HG03108 (cell line): ENCODE results near the gene ARHGAP4.

Source experiments
- ATAC-seq: cut with Tn5 transposase; IDR thresholded peaks from one replicate; pipeline ENCODE4 v1.9.1; 2021; ENCODE audit warnings: moderate library complexity; ENCODE audit not compliant: unreplicated experiment

ARHGAP4 gene

GRCh38 chrX:153925739-153926551 is at the start of gene ARHGAP4:
Gene ARHGAP4 (minus strand): TSS chrX:153926264. CDS start chrX:153926202, 62 bp downstream.
- no peak for ATAC-seq

DNA sequence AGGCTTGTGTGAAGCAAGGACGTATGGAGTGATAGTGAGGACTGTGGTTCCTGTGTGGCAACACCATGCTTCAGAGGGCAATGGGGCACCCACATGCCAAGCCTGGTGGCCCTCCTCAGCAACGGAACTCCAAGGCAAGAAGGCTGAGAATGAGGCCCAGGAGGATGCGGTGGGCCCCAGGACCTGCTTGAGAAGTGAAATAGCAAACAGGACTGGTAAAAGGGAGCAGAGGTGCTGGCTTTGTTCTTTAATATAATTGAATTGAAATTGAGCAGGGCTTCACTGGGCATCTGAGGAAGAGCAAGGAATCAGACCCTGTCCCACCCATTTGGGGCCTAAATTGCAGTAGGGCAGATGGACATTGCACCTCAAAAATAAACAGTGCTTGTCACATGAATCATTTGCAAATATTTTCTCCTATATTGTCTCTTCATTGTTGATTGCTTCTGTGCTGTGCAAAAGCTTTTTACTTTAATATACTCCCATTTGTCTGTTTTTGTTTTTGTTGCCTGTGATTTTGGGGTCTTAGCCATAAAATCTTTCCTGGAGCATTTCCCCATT is 48.7 kb upstream of the ARHGAP4 start:
- ATAC-seq: no peak

DNA sequence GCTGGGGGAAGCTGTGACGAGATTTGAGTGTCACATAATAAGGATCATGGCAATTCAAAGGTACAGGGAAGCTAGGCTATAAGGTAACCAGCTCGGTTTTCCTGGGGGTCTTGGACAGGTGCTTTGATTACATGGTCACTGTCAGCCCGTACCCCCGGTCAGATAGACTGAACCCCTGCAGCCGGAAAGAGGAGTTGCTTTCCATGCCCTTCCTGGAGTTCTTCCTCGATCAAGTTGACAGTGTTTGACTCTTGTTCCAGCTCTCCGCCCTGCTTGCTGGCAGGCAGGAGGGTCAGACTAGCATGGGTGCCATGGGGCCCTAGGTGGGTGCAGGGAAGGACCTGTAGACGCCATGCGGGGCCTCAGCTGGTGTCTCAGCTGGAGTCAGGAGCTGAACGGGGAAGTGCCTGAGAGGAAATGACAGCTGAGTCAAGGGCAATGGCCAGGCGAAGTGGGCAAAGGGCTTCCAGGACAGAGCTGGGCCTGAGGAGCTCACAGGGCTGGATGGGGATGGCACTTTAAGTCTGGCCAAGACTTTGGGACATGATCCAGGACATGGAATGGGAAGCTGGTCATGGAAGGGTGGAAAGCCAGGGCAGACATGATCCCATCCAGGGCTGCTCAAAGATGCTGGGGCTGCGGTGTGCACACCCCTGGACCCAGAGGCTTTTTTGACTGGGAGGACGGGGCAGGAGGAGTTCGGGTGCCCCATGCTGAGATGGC is 48.1 kb upstream of the ARHGAP4 start:
- ATAC-seq: no peak

- no peak for ATAC-seq
Observed at GRCh38 chrX:153973127-153974002, 47.3 kb upstream of the ARHGAP4 start.

DNA sequence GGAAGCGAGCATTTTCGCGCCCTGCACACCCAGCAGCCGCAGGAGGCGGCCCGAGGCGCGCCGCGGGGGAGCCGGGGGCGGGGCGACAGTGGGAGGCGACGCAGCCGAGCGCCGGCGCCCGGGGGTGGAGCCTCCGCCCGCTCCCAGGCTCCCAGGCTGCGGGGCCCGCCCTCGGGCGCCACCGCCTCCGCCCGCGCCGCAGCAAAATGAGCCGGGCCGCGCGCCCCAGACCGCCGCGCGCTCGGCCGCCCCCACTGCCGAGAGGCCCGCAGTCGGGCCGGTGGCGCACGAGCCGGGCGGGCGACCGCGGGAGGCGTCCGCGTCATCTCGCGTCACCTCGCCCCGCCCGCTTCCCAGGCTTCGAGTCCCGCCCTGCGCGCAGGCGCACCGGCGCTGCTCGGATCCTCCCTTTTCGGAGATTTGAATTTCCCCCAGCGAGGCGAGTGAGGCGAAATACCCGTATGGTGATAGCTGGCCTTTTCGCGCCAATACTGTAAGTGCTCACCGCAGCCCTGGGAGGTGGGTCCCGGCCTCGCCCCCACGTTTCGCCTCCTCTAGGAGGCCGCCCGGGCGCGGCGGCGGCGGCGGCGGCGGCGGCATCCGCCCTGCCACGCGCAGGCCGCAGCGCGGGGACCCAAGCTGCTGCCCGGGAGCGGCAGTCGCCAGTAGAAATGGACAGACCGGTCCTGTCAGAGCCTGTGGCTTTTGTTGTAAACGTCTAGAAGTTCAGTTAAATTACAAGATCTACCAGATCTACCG is 46.5 kb upstream of the ARHGAP4 start, which contains the start of gene TMEM187:
TSS of gene TMEM187 (plus strand) at position 387 of the 759 bp plus-strand sequence. CDS start 9,309 bp downstream, outside the sequence.
- peak; percentile 50 for ATAC-seq

DNA sequence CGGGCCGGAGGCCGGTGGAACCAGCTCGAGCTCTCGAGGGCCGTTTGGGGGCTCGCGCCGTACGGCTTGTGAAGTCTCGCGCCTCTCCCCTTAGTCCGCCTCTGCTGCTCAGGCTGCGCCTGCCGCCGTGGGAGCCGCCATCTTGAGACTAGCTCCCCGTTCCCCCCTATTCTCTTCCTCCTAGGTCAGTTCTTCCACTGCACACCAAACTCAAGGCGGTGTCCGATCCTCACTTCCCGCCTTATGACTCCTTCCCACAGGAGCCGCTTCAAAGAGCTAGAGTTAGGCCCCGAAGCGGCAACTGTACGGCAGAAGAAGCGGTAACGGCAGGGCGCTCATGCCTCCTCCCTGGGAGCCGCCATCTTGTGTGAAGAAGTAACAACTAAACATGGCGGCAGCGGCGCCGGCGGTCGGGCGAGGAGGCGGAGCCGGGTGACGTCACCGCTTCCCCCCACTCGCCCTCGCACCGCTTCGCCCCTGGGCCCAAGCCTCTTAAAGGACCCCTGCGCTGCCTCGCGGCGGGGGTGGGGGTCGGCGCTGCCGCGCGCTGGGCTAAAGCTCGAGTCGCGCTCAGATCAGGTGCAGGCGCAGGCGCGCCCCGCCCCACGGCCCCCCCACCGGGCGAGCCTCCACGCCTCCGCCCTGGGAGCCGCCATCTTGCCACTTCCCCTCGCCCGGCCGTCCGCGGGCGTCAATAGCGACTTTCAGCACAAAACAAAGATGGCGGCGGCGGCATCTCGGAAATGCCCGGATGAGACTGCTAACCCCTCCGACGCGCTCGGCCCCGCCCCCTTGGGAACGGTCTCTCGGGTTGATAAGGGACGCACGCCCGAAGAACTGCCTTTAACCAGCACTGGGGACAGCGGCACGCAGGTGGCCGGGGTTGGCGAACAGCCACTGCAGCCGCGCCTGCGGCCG is 45.6 kb upstream of the ARHGAP4 start, which contains the start of gene HCFC1:
TSS of gene HCFC1 (minus strand) at position 369 of the 918 bp plus-strand sequence. CDS start 978 bp downstream, outside the sequence.
- ATAC-seq: peak; percentile 34

DNA sequence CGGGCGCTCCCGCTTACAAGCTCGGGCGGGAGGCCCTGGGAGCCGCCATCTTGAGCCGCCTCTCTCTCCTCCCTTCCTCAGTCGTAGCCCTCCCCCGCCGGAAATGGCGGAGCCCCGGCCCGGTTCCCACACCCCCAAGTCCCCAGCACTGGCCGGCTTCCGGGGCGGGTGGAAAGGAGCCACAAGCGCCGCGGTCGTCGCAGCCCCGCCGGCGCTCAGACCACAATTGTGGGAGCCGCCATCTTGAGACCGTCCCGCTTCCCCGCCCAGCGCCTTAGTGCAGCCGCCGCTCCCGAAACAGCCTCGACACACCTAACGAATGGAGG is 45.0 kb upstream of the ARHGAP4 start:
- ATAC-seq: peak; percentile 32

- ATAC-seq: peak; percentile 3
Observed at GRCh38 chrX:153970357-153971123, 44.5 kb upstream of the ARHGAP4 start.

DNA sequence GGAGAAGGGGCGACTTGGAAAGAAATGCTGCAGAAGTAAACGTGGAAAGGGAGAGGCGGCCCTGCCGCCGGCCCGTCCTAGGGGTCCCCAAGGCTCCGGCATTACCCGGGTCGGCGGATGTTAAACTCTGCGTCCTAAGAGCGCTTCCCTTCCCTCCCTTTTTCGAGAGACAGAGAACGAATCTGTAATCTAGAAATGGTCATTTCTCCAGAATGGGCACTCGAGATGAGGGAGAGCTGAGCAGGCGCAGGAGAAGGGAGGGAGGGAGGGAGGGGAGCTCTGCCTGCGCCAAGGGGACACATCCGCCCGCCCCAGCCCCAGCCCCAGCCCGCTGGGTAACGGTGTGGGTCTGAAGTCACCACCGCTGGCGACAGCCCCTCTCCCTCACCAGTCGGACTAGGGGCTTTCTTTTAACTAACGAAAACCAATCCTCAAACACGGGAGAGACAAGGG is 43.9 kb upstream of the ARHGAP4 start:
- ATAC-seq: no peak

DNA sequence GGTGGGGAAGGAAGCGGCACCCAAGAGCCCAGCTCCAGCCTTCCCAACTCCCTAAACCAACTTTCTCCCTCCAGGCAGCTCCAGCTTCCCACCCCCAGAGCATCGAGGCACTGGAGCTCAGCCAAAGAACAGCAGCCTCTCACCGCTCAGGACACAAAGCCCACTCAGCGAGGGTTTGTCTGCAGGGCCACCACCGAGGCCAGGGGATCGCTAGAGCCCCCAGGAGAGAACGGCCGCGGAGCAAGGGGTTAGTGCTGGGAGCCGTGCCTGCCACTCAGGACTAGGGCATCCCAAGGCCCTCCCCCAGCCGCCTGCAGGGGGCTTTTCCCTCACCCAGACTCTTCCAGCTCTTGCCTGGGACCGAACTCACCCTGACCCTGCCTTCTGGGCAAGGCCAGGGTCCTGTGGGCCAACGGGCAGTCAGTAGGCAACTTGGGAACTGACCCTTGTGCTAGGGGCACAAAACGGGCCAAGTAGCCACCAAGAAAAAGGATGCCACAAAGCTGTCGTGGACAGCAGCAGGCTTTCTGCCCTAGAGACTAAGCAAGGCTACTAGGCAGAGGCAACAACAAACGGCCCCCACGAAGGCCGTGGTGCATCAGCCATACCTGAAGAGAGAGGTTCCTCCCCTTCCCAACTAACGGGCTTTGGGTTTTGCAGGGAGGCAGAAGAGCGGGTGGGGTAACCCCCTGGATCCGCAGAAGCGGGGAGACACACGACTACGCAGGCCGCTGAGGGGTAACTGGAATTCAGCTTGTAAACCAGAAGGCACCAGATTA is 43.2 kb upstream of the ARHGAP4 start:
- no peak for ATAC-seq

GRCh38 chrX:153968754-153969124 is 42.7 kb upstream of the ARHGAP4 start:
- no peak for ATAC-seq

- no peak for ATAC-seq
Observed at GRCh38 chrX:153968255-153968654, 42.2 kb upstream of the ARHGAP4 start.

GRCh38 chrX:153967536-153968224 is 41.6 kb upstream of the ARHGAP4 start:
- no peak for ATAC-seq

GRCh38 chrX:153966841-153967535 is 40.9 kb upstream of the ARHGAP4 start:
- no peak for ATAC-seq

DNA sequence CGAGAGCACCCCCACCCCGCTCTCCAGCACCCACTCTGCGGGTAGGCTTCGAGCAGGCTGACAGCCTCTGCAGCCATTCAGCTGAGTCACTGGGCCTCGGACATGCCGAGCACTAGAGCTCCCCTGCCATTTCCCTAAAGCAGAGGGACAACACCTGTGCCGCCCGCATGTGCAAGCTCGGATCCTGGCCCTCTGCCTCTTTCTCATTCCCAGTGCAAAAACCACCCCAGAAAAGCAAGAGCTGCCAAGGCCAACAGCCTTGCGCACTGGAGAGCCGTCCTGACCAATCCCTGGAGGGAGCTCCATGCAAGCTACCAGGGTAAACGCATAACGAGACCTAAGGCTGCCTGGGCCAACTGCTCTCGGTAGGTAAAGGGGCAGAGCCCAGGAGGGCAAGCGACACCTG is 40.2 kb upstream of the ARHGAP4 start:
- ATAC-seq: no peak

GRCh38 chrX:153965406-153965805 is 39.3 kb upstream of the ARHGAP4 start:
- no peak for ATAC-seq
